GM12892 (cell line): Measurements from ENCODE around the gene SMOC2.

Experiments
- POLR2A ChIP-seq: IDR thresholded peaks from 2 replicates; pipeline ENCODE4 v1.6.1; 2011; ENCODE audit warnings: low read depth, low read length, control low read depth
- TAF1 ChIP-seq: IDR thresholded peaks from 2 replicates; pipeline ENCODE4 v1.6.1; 2011; ENCODE audit warnings: low read depth, mild to moderate bottlenecking, control low read depth, low read length, borderline replicate concordance

DNA sequence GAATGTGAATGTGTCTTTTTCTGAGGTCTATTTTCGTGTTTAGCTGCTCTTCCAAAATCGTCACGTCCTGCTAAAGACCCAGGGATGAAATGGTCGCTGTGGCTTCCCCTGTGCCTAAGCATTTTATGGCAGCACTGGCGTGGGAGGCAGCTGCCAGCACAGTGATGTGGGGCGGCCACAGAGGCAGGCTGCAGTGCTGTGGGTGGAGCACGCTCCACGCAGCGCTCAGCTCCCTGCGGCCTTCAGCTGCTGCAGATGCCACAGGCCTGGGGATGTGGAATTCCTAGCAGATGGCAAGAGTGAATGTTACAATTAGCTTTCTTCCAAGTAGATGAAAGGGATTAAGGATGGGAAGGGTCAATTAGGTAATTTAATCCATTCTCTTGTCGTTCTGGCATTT, 242.6 kb downstream of the SMOC2 start:
- TF ChIP-seq POLR2A (no peak), TAF1 (no peak)
